Brain microvascular endothelial cell (primary cell): ENCODE measurements around the gene CCZ1B.
"Not testable (repeated sequence)": the region's sequence is repeated elsewhere in the genome, so short reads cannot be mapped to it uniquely, and the experiment has no call there.

Source experiments
- DNase-seq: peaks from one replicate; pipeline ENCODE4 v3.0.0-alpha.2; 2020
- H3K27ac ChIP-seq: fragments of 250-450 bp; sonication (Bioruptor Pico); 2 replicates; pipeline ENCODE4 v1.5.1; 2020; ENCODE audit warnings: mild to moderate bottlenecking, moderate library complexity
- H3K27me3 ChIP-seq: fragments of 250-450 bp; sonication (Bioruptor Pico); replicated peaks from 2 replicates; pipeline ENCODE4 v1.5.1; 2020; ENCODE audit warnings: mild to moderate bottlenecking
- H3K36me3 ChIP-seq: fragments of 250-450 bp; sonication (Bioruptor Pico); replicated peaks from 2 replicates; pipeline ENCODE4 v1.5.1; 2020; ENCODE audit warnings: mild to moderate bottlenecking
- H3K4me3 ChIP-seq: 2 replicates; pipeline ENCODE4 v1.5.1; 2011; ENCODE audit warnings: low read depth, mild to moderate bottlenecking, control low read depth, low read length, moderate library complexity
- CTCF ChIP-seq: IDR thresholded peaks from 2 replicates; pipeline ENCODE4 v1.5.1; 2011; ENCODE audit warnings: low read depth, mild to moderate bottlenecking, moderate library complexity, low read length, control low read depth, inconsistent platforms; ENCODE audit errors: missing control alignments
- in situ Hi-C: cut with HindIII; loops from 2 replicates; pipeline ENCODE4 v1.10.0; 2017; ENCODE audit warnings: low sequenced_read_pairs, low pct_ligation_motif_present

The CCZ1B gene

GRCh38 chr7:6847751-6848150 lies 21.7 kb upstream of the CCZ1B start:
- H3K4me3 ChIP-seq, in situ Hi-C loops, H3K27me3 ChIP-seq, DNase-seq, H3K27ac ChIP-seq, H3K36me3 ChIP-seq: not testable (repeated sequence)

DNA sequence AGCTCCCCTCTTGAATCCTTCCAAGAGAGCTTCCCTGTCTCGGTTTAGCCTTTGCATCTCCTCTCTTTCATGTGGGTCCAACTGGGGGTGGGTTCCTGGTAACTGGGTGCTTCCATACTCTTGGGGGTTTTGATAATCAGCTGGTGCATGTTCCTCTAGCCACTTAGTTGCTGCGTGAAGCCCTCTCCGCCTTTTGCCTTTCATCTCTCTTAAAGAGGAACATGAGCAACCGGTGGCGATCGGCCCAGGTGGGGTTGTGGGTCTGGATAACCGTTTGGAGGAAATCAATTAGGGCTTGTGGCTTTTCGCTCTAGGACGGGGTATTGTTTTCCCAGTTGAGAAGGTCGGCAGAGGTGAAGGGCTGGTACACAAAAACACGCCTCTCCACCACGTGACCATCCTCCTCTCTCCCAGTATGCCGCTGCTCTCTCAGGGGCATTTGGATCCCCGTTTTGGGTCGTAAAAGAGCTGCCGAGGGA lies 19.9 kb upstream of the CCZ1B start:
- H3K27ac ChIP-seq, H3K36me3 ChIP-seq, H3K27me3 ChIP-seq, in situ Hi-C loops, H3K4me3 ChIP-seq, DNase-seq: not testable (repeated sequence)

DNA sequence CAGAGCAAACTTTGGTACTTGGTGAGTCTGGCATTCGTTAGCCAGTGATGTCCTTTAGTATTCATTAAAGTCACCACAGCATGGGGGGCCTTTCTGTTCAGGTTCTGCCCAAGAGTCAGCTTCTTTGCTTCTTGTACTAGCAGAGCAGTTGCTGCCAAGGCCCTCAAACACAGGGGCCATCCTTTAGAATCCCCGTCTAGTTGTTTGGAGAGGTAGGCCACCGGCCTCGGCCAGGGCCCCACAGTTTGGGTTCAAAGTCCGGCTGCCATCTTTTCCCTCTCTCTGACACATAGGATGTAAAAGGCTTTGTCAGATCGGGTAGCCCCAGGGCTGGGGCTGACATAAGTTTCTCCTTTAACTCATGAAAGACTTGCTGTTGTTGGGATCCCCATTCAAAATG lies 17.6 kb upstream of the CCZ1B start:
- H3K4me3 ChIP-seq, in situ Hi-C loops, DNase-seq, H3K27me3 ChIP-seq, H3K36me3 ChIP-seq, H3K27ac ChIP-seq: not testable (repeated sequence)

GRCh38 chr7:6843092-6843491 lies 17.0 kb upstream of the CCZ1B start:
- H3K27me3 ChIP-seq, in situ Hi-C loops, H3K36me3 ChIP-seq, DNase-seq, H3K27ac ChIP-seq, H3K4me3 ChIP-seq: not testable (repeated sequence)

DNA sequence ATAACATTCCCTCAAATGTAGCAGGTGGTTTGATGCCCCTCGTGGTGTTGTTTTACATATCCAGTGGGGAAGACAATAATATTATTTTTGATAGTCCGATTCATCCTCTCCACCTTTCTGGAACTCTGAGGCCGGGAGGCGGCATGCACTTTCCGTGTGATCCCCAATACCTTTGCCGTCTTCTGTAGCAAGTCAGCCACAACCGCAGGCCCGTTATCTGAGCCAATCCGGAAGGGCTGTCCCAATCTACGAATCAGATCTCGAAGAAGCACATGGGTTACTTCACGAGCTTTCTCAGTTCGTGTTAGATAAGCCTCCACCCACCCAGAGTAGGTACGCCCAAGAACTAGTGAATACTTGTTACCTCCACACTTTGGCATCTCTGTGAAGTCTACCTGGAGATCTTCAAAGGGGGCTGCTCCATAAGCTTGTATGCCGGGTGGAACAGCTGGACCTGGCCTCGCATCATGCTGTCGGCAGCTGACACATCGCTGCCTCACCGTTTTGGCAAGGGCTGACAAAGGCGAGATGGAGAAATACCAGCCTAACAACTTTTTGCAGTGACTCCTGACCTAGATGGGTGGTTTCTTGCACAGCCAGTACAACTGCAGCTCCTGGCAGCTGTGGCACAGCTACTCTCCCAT lies 16.3 kb upstream of the CCZ1B start:
- H3K36me3 ChIP-seq, H3K4me3 ChIP-seq, DNase-seq, H3K27ac ChIP-seq, H3K27me3 ChIP-seq, in situ Hi-C loops: not testable (repeated sequence)

GRCh38 chr7:6837081-6837480 lies 11.0 kb upstream of the CCZ1B start:
- in situ Hi-C loops, H3K36me3 ChIP-seq, H3K4me3 ChIP-seq, H3K27me3 ChIP-seq, H3K27ac ChIP-seq, DNase-seq: not testable (repeated sequence)

DNA sequence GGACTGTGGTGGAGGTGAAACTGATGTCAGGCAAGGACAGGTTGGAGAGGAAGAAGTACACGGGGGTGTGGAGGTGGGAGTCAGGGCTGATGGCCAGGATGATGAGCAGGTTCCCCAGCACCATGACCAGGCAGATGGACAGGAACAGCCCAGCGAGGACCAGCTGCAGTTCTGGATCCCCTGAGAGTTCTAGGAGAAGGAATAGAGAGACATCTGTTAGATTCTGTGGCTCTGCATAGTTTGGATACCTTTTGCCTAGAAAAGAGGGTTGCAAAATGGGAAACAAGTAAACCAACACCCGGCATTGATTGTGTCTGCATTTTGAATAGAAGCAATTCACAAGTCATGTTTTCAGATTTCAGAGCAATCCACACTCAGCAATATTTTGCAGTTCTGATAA lies 9.4 kb upstream of the CCZ1B start:
- DNase-seq, H3K36me3 ChIP-seq, H3K27ac ChIP-seq, in situ Hi-C loops, H3K4me3 ChIP-seq, H3K27me3 ChIP-seq: not testable (repeated sequence)

DNA sequence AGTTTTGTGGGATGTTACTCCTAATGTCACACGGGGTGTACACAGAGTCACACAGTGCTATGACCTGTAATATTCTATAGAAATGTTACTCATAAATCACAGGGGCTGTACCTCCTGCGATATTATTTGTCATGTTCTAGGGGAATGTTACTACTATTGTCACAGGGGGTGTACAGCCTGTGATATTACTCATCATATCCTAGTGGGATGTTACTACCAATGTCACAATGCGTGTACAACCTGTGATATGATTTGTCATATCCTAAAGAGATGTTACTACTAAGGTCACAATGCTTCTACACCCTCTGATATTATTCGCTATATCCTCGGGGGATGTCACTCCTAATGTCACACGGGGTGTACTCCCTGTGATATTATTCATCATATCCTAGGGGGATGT lies 7.6 kb upstream of the CCZ1B start:
- in situ Hi-C loops, result no loop called here

GRCh38 chr7:6831018-6831725 lies 5.1 kb upstream of the CCZ1B start:
- DNase-seq, result no peak
- in situ Hi-C loops, result no loop called here
- no peak overlapping the region for H3K4me3 ChIP-seq
- H3K36me3 ChIP-seq, result no peaks in the 10 kb centered on the region
- H3K27me3 ChIP-seq, result no peaks in the 10 kb centered on the region
- no peak overlapping the region for H3K27ac ChIP-seq
- TF ChIP-seq CTCF, result no peak

More for the DNA sequence above, 7.6 kb upstream of the CCZ1B start:
- Histone ChIP-seq H3K27me3 (no peaks in the 10 kb centered on the region), H3K4me3 (no peak overlapping the region), H3K36me3 (no peaks in the 10 kb centered on the region), H3K27ac (no peak overlapping the region)
- TF ChIP-seq CTCF, result no peak
- DNase-seq, result no peak

DNA sequence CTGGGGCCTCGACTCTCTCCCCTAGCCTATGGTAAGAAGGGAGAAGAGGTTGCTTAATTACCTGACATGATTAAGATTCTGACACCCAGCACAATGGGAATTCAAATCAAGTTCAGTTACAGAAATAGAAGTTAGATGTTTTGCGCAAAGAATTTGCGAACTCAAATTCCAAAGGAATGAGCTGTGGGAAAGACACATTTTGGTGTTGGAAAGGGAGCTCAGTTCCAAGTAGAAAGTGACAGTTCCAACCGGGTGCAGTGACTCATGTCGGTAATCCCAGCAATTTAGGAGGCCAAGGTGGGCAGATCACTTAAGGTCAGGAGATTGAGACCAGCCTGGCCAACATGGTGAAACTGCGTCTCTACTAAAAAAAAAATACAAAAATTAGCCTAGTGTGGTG lies 4.0 kb upstream of the CCZ1B start:
- DNase-seq, H3K4me3 ChIP-seq, in situ Hi-C loops, H3K36me3 ChIP-seq, H3K27me3 ChIP-seq, H3K27ac ChIP-seq: not testable (repeated sequence)

DNA sequence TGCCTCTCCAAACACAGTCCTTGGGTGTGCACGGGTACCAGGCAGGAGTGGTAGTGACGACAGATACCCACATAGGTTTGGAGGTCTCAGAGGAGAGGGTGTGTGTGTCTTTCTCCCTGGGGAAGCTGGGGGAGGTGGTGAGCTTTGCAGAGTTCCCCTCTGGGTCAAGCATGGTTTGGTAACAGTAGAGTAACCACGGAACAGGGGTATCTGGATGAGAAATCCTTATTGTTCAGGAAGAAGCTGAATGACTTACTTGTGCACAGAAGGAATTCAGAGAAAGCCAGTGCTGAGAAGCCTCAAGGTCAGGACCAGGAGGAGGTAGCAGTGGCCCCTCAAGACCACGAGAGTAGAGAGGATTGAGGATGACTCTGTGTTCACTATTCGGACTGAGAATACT lies 3.5 kb upstream of the CCZ1B start:
- H3K27me3 ChIP-seq, DNase-seq, H3K27ac ChIP-seq, H3K4me3 ChIP-seq, in situ Hi-C loops, H3K36me3 ChIP-seq: not testable (repeated sequence)

- in situ Hi-C loops, H3K27me3 ChIP-seq, DNase-seq, H3K4me3 ChIP-seq, H3K36me3 ChIP-seq, H3K27ac ChIP-seq: not testable (repeated sequence)
Measured at GRCh38 chr7:6827180-6827579, 1.1 kb upstream of the CCZ1B start.
